Transverse colon (tissue), 4 donors: ENCODE data around the gene RAPGEF1. TPM values are rescaled to one million over a fixed set of nuclear protein-coding genes. Genes with fewer than 3 reads are reported as not detected.

Source experiments
- DNase-seq: peaks from one replicate; pipeline ENCODE4 v3.0.0-alpha.2; 2019
- H3K27ac ChIP-seq, 4 donors: fragments of 200-600 bp; sonication (generic); 2 replicates each; pipeline ENCODE4 v1.5.1; 2016 to 2018; ENCODE audit warnings: inconsistent platforms in 4 of 4
- H3K27me3 ChIP-seq: fragments of 200-600 bp; sonication (generic); 2 replicates; pipeline ENCODE4 v1.5.1; 2017; ENCODE audit warnings: inconsistent platforms
- H3K36me3 ChIP-seq, 4 donors: fragments of 200-600 bp; sonication (generic); 2 replicates each; pipeline ENCODE4 v1.5.1; 2017 to 2019; ENCODE audit warnings: inconsistent platforms in 4 of 4
- H3K4me1 ChIP-seq, 4 donors: fragments of 200-600 bp; sonication (generic); 2 replicates each; pipeline ENCODE4 v1.5.1; 2017 to 2020; ENCODE audit warnings: inconsistent platforms in 4 of 4
- H3K4me3 ChIP-seq, 4 donors: fragments of 200-600 bp; sonication (generic); 1 replicate in 1 of 4; 2 replicates in 3 of 4; pipeline versions ENCODE4 v1.5.1 to v1.6.1; 2017 to 2019; ENCODE audit warnings: inconsistent platforms in 4 of 4
- H3K9me3 ChIP-seq, 2 donors: fragments of 200-600 bp; sonication (generic); 2 replicates each; pipeline ENCODE4 v1.5.1; 2017 to 2019; ENCODE audit warnings: inconsistent platforms in 2 of 2
- CTCF ChIP-seq, 5 experiments: fragments of 200-600 bp in 3 of 5; fragments of 450-650 bp in 2 of 5; sonication (generic) in 3 of 5; IDR thresholded peaks; 1 replicate in 2 of 5; 2 replicates in 3 of 5; pipeline ENCODE4 v1.5.1; 2016 to 2017; ENCODE audit warnings: antibody characterized with exemption in 5 of 5, inconsistent platforms in 3 of 5, mild to moderate bottlenecking in 2 of 5, moderate library complexity in 1 of 5
- EP300 ChIP-seq: sonication (generic); formaldehyde crosslinking; IDR thresholded peaks from one replicate; pipeline ENCODE4 v1.6.1; 2017; ENCODE audit warnings: antibody characterized with exemption, low read depth
- POLR2A ChIP-seq: fragments of 450-650 bp; IDR thresholded peaks from one replicate; pipeline ENCODE4 v1.6.1; 2016; ENCODE audit warnings: antibody characterized with exemption, mild to moderate bottlenecking, moderate library complexity
- POLR2AphosphoS5 ChIP-seq, 3 donors: sonication (generic); formaldehyde crosslinking; IDR thresholded peaks; one replicate each; pipeline ENCODE4 v1.6.1; 2016; ENCODE audit warnings: antibody characterized with exemption in 3 of 3
- WGBS, 2 donors: methylation state at CpG; one replicate each; pipeline ENCODE4 v1.1.5; 2018; ENCODE audit warnings: low coverage in 1 of 2; 5-methylcytosine and 5-hydroxymethylcytosine counted together
- in situ Hi-C, 4 donors: fragments of 200-750 bp; cut with MboI; loops; one replicate each; pipeline versions ENCODE4 v1.15.0 to v1.15.1; 2017; ENCODE audit warnings: low sequenced_read_pairs in 3 of 4, low pct_ligation_motif_present in 1 of 4, low pct_unique_long_range_greater_than_20kb in 1 of 4
- intact Hi-C: fragments of 100-400 bp; cut with DNase I; formaldehyde crosslinking; loops from one replicate; pipeline ENCODE4 v1.15.1; 2023; ENCODE audit warnings: low total_unique reads
- total RNA-seq, 4 donors: library from RNA; depleted of rRNA; stranded (reverse); fragments of >200 nt; gene quantifications; one replicate each; pipeline ENCODE4 v1.1.0, GENCODE V29; 2016

RAPGEF1 gene
- total RNA-seq, 4 donors from 2014 or later: 49.8 to 86.0 (median 55.1) TPM

- intact Hi-C loops (no loop called here), in situ Hi-C loops (loop anchor here in 1 of 4 donors (25.0 kb wide), 1 partner anchor 639 kb away; no protein-coding TSS in a partner anchor)
- 90% methylated on average over 14 of the region's 14 CpGs; no CpG with 5 or more reads in 1 of the 2 donors for WGBS, 2 donors
- Histone ChIP-seq H3K27me3 (no peaks in the 10 kb centered on the region), H3K4me1 (peaks cover 3 to 28% (median 25%) of the 10 kb centered on the region in 4 donors), H3K27ac (peak overlapping the region in 2 of 4 donors; percentile 1 to 20), H3K9me3 (no peaks in the 10 kb centered on the region), H3K4me3 (no peak overlapping the region), H3K36me3 (peaks cover 0 to 28% (median 8%) of the 10 kb centered on the region in 4 donors)
- TF ChIP-seq POLR2AphosphoS5 (IDR thresholded peaks at IDR 0.05) (no peak), POLR2A (no peak), CTCF (IDR thresholded peaks at IDR 0.05) (no peak), EP300 (no peak)
- DNase-seq: no peak
Observed at GRCh38 chr9:131623655-131624330, 116.1 kb downstream of the RAPGEF1 start.

GRCh38 chr9:131622523-131622922 is 117.4 kb downstream of the RAPGEF1 start:
- peaks cover 3 to 20% (median 15%) of the 10 kb centered on the region in 4 donors for H3K4me1 ChIP-seq
- H3K4me3 ChIP-seq: no peak overlapping the region
- H3K27ac ChIP-seq: peak overlapping the region in 3 of 4 donors; percentile 13 to 42 (median 38)
- peaks cover 0 to 28% (median 8%) of the 10 kb centered on the region in 4 donors for H3K36me3 ChIP-seq
- H3K9me3 ChIP-seq: no peaks in the 10 kb centered on the region
- DNase-seq: no peak
- H3K27me3 ChIP-seq: no peaks in the 10 kb centered on the region
- in situ Hi-C loops (loop anchor here in 1 of 4 donors (25.0 kb wide), 1 partner anchor 640 kb away; no protein-coding TSS in a partner anchor), intact Hi-C loops (no loop called here)
- WGBS, 2 donors: 60 to 67% methylated on average over 1 to 4 of the region's 4 CpGs
- no peak for TF ChIP-seq POLR2AphosphoS5 (IDR thresholded peaks at IDR 0.05)
- no peak for TF ChIP-seq POLR2A
- no peak for TF ChIP-seq CTCF (IDR thresholded peaks at IDR 0.05)
- no peak for TF ChIP-seq EP300

GRCh38 chr9:131621551-131622358 is 118.1 kb downstream of the RAPGEF1 start:
- Histone ChIP-seq H3K36me3 (peaks cover 0 to 28% (median 8%) of the 10 kb centered on the region in 4 donors), H3K4me1 (peaks cover 0 to 16% (median 10%) of the 10 kb centered on the region in 4 donors), H3K27ac (peak overlapping the region; percentile 13 to 42 (median 34)), H3K27me3 (no peaks in the 10 kb centered on the region), H3K4me3 (no peak overlapping the region), H3K9me3 (no peaks in the 10 kb centered on the region)
- in situ Hi-C loops (loop anchor here in 1 of 4 donors (25.0 kb wide), 1 partner anchor 641 kb away; no protein-coding TSS in a partner anchor), intact Hi-C loops (no loop called here)
- TF ChIP-seq EP300 (no peak), POLR2A (no peak), POLR2AphosphoS5 (IDR thresholded peaks at IDR 0.05) (no peak), CTCF (IDR thresholded peaks at IDR 0.05) (no peak)
- WGBS, 2 donors: 81 to 100% methylated on average over 1 to 31 of the region's 31 CpGs
- DNase-seq: peak; percentile 49
